ENCODE measurements around the gene USP31. TPM values are rescaled to one million over a fixed set of nuclear protein-coding genes. Genes with fewer than 3 reads are reported as not detected.

The USP31 gene, protein sequence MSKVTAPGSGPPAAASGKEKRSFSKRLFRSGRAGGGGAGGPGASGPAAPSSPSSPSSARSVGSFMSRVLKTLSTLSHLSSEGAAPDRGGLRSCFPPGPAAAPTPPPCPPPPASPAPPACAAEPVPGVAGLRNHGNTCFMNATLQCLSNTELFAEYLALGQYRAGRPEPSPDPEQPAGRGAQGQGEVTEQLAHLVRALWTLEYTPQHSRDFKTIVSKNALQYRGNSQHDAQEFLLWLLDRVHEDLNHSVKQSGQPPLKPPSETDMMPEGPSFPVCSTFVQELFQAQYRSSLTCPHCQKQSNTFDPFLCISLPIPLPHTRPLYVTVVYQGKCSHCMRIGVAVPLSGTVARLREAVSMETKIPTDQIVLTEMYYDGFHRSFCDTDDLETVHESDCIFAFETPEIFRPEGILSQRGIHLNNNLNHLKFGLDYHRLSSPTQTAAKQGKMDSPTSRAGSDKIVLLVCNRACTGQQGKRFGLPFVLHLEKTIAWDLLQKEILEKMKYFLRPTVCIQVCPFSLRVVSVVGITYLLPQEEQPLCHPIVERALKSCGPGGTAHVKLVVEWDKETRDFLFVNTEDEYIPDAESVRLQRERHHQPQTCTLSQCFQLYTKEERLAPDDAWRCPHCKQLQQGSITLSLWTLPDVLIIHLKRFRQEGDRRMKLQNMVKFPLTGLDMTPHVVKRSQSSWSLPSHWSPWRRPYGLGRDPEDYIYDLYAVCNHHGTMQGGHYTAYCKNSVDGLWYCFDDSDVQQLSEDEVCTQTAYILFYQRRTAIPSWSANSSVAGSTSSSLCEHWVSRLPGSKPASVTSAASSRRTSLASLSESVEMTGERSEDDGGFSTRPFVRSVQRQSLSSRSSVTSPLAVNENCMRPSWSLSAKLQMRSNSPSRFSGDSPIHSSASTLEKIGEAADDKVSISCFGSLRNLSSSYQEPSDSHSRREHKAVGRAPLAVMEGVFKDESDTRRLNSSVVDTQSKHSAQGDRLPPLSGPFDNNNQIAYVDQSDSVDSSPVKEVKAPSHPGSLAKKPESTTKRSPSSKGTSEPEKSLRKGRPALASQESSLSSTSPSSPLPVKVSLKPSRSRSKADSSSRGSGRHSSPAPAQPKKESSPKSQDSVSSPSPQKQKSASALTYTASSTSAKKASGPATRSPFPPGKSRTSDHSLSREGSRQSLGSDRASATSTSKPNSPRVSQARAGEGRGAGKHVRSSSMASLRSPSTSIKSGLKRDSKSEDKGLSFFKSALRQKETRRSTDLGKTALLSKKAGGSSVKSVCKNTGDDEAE (N-terminal part only)
- total RNA-seq (10 to 100 TPM in 2 of 5 donors, 1 to 10 TPM in 3; 3.5 to 18.5 (median 9.9) TPM), polyA plus RNA-seq (1 to 10 TPM; 1.7 to 2.8 (median 2.5) TPM)
- long read RNA-seq, donor 1, full-length matches to known transcripts = 1 of 1 reads
- long read RNA-seq, donor 1, partial matches to known transcripts = 0 of 1 reads
- long read RNA-seq, donor 1, other reads (novel, unspliced or antisense) = 0 of 1 reads
- long read RNA-seq, donor 2 = 0 reads
- long read RNA-seq, donor 3 = 0 reads
- long read RNA-seq, donor 4 = 0 reads
- long read RNA-seq, donor 5 = 0 reads
- long read RNA-seq, donor 6 = 0 reads
- long read RNA-seq, donor 7 = 0 reads
- long read RNA-seq, donor 8 = 0 reads
- long read RNA-seq, donor 9 = 0 reads
- long read RNA-seq, donor 10 = 0 reads

GRCh38 chr16:23149267-23149992, at the start of gene USP31:
Gene USP31, minus strand, starts transcription at chr16:23149452. Its CDS starts 182 bp downstream, at chr16:23149270.
- WGBS, 5 donors = 0 to 1% (median 1%) methylated on average over 30 to 73 of the region's 75 CpGs
- peaks cover 13 to 45% (median 27%) of the 10 kb centered on the region in 4 donors for H3K4me1 ChIP-seq
- intact Hi-C loops (cut with DNase I; ENCODE audit: low total_unique reads) = no loop called here
- DNase-seq = peak; percentile 95 to 99
- H3K9me3 ChIP-seq = no peaks in the 10 kb centered on the region
- H3K27me3 ChIP-seq = no peaks in the 10 kb centered on the region
- peak within 1 kb of the TSS; percentile 70 to 88 (median 80) for H3K4me3 ChIP-seq
- peak; percentile 57 to 93 (median 71) for TF ChIP-seq POLR2AphosphoS5 (IDR thresholded peaks at IDR 0.05)
- TF ChIP-seq EP300 (IDR thresholded peaks at IDR 0.05) = no peak
- no peaks in the 10 kb centered on the region for H3K36me3 ChIP-seq
- H3K27ac ChIP-seq = peak within 1 kb of the TSS; percentile 76 to 97 (median 90)

DNA sequence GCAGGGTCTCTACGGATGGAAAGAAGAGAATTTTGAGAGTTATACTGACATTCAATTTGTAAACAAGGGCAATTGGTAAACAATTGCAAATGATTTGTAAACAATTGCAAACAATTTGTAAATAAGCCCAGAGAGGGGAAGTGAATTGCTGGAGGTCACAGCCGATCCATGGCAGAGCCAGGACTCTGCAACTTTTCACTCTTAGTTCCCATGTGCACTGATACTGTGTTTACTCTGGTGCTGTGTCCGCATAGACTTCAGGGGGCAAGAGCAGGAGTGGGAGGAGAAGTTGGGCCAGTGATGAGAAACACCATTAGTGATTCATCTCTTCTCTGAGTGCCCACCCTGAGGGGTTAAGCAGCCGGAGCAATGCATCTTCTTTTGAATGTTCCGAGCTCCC, 47.3 kb upstream of the USP31 start:
- 60 to 78% (median 75%) methylated on average over 3 to 5 of the region's 5 CpGs for WGBS, 5 donors
- TF ChIP-seq EP300 (IDR thresholded peaks at IDR 0.05) = no peak
- Histone ChIP-seq H3K4me1 (peaks cover 7 to 29% (median 19%) of the 10 kb centered on the region in 4 donors), H3K27ac (peak overlapping the region in 1 of 5 donors; percentile 17), H3K27me3 (no peaks in the 10 kb centered on the region), H3K4me3 (no peak overlapping the region), H3K9me3 (no peaks in the 10 kb centered on the region), H3K36me3 (peaks cover 0 to 42% (median 0%) of the 10 kb centered on the region in 4 donors)
- DNase-seq = no peak
- intact Hi-C loops (cut with DNase I; ENCODE audit: low total_unique reads) = no loop called here

GRCh38 chr16:23195366-23195978, 46.2 kb upstream of the USP31 start:
- Histone ChIP-seq H3K27ac (peak overlapping the region in 2 of 5 donors; percentile 4 to 38), H3K9me3 (no peaks in the 10 kb centered on the region), H3K27me3 (no peaks in the 10 kb centered on the region), H3K4me1 (peaks cover 7 to 29% (median 19%) of the 10 kb centered on the region in 4 donors), H3K36me3 (peaks cover 0 to 37% (median 0%) of the 10 kb centered on the region in 4 donors), H3K4me3 (no peak overlapping the region)
- intact Hi-C loops (cut with DNase I; ENCODE audit: low total_unique reads) = no loop called here
- DNase-seq = no peak
- WGBS, 5 donors = 29 to 51% (median 44%) methylated on average over 3 of the region's 3 CpGs
- TF ChIP-seq CTCF (IDR thresholded peaks at IDR 0.05) (no peak), EP300 (IDR thresholded peaks at IDR 0.05) (no peak), POLR2A (IDR thresholded peaks at IDR 0.05) (no peak), POLR2AphosphoS5 (IDR thresholded peaks at IDR 0.05) (no peak)

GRCh38 chr16:23194497-23195221, 45.4 kb upstream of the USP31 start:
- Histone ChIP-seq H3K4me3 (no peak overlapping the region), H3K27ac (peak overlapping the region in 2 of 5 donors; percentile 4 to 38), H3K36me3 (peaks cover 0 to 36% (median 0%) of the 10 kb centered on the region in 4 donors), H3K4me1 (peaks cover 7 to 29% (median 19%) of the 10 kb centered on the region in 4 donors), H3K27me3 (no peaks in the 10 kb centered on the region), H3K9me3 (no peaks in the 10 kb centered on the region)
- intact Hi-C loops (cut with DNase I; ENCODE audit: low total_unique reads) = no loop called here
- TF ChIP-seq POLR2AphosphoS5 (IDR thresholded peaks at IDR 0.05) = no peak
- no peak for TF ChIP-seq POLR2A (IDR thresholded peaks at IDR 0.05)
- no peak for TF ChIP-seq EP300 (IDR thresholded peaks at IDR 0.05)
- TF ChIP-seq CTCF (IDR thresholded peaks at IDR 0.05) = no peak
- 62 to 73% (median 68%) methylated on average over 9 of the region's 9 CpGs for WGBS, 5 donors
- DNase-seq = no peak
